Measurements from ENCODE around the gene ORAI2.
A peak's percentile ranks its signal among the peaks of the same experiment; 100 is the strongest.

ORAI2 gene

GRCh38 chr7:102429141-102429899 lies 4.1 kb upstream of the ORAI2 start:
- TF ChIP-seq CTCF (IDR thresholded peaks at IDR 0.05; ENCODE audit: control insufficient read depth, insufficient read depth, low read depth, low read length, missing control alignments), result no peak
- no peak for DNase-seq (ENCODE audit: low read depth)
- no peak overlapping the region for H3K4me3 ChIP-seq (ENCODE audit: control insufficient read depth, low read depth, low read length)

GRCh38 chr7:102431617-102432298 lies 1.6 kb upstream of the ORAI2 start:
- TF ChIP-seq CTCF (IDR thresholded peaks at IDR 0.05; ENCODE audit: control insufficient read depth, insufficient read depth, low read depth, low read length, missing control alignments), result no peak
- no peak for DNase-seq (ENCODE audit: low read depth)
- no peak overlapping the region for H3K4me3 ChIP-seq (ENCODE audit: control insufficient read depth, low read depth, low read length)

- DNase-seq (ENCODE audit: low read depth), result no peak
- TF ChIP-seq CTCF (IDR thresholded peaks at IDR 0.05; ENCODE audit: control insufficient read depth, insufficient read depth, low read depth, low read length, missing control alignments), result no peak
These were observed 745 bp upstream of the ORAI2 start for GRCh38 chr7:102432442-102433218.

GRCh38 chr7:102434039-102434486 lies 688 bp downstream of the ORAI2 start:
- TF ChIP-seq CTCF (IDR thresholded peaks at IDR 0.05; ENCODE audit: control insufficient read depth, insufficient read depth, low read depth, low read length, missing control alignments), result no peak
- DNase-seq (ENCODE audit: low read depth), result no peak
- H3K4me3 ChIP-seq (ENCODE audit: control insufficient read depth, low read depth, low read length), result peak overlapping the region; percentile 76

More at GRCh38 chr7:102432442-102433218, 745 bp upstream of the ORAI2 start:
- H3K4me3 ChIP-seq (ENCODE audit: control insufficient read depth, low read depth, low read length), result peak overlapping the region; percentile 76

GRCh38 chr7:102436118-102436517 lies 2.7 kb downstream of the ORAI2 start:
- no peak overlapping the region for H3K4me3 ChIP-seq (ENCODE audit: control insufficient read depth, low read depth, low read length)
- no peak for TF ChIP-seq CTCF (IDR thresholded peaks at IDR 0.05; ENCODE audit: control insufficient read depth, insufficient read depth, low read depth, low read length, missing control alignments)
- no peak for DNase-seq (ENCODE audit: low read depth)

DNA sequence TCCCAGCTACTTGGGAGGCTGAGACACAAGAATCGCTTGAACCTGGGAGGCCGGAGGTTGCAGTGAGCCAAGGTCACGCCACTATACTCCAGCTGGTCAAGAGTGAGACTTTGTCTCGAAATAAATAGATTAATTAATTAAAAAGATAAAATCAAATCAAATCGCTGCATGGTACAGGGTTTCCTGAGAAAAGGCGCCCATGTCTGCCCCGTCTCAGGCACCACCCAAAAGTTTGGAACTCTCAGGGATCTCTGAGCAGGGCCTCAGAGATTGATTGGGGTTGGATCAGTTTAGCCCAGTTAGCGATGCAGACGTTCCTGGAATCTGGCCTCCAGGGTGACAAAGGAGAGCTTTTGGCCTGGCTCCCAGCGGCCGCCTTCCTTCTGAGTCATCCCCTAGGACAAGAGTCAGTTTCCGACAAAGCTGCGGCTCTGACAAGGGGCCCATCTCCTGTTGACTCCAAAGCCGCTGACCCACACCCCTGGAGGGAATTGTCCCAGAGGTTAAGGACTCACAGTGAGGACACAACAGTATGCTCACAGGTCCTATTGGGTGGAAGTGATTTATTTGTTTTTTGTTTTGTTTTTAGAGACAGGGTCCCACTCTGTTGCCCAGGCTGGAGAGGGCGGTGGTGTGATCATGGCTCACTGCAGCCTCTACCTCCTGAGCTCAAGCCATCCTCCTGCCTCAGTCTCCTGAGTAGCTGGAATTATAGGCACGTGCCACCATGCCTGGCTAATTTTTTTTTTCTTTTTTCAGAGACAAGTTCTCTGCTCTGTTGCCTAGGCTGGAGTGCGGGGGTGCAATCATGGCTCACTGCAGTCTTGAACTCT lies 6.8 kb downstream of the ORAI2 start:
- TF ChIP-seq CTCF (IDR thresholded peaks at IDR 0.05; ENCODE audit: control insufficient read depth, insufficient read depth, low read depth, low read length, missing control alignments), result no peak
- no peak for DNase-seq (ENCODE audit: low read depth)

More for the DNA sequence above, 6.8 kb downstream of the ORAI2 start:
- no peak overlapping the region for H3K4me3 ChIP-seq (ENCODE audit: control insufficient read depth, low read depth, low read length)
